Tibial nerve (tissue), 4 donors: Measurements from ENCODE around the gene ASIC3. TPM values are rescaled to one million over a fixed set of nuclear protein-coding genes. Genes with fewer than 3 reads are reported as not detected.
"Not testable (repeated sequence)": the region's sequence is repeated elsewhere in the genome, so short reads cannot be mapped to it uniquely, and the experiment has no call there.

Experiments
- DNase-seq, 2 donors: peaks; one replicate each; pipeline ENCODE4 v3.0.0-alpha.2; 2019; ENCODE audit warnings: low spot score in 2 of 2
- H3K27ac ChIP-seq, 4 donors: fragments of 200-600 bp; sonication (generic) in 3 of 4; one replicate each; pipeline ENCODE4 v1.5.1; 2017 to 2019; ENCODE audit warnings: mild to moderate bottlenecking in 1 of 4
- H3K27me3 ChIP-seq, 2 donors: fragments of 200-600 bp; sonication (generic) in 1 of 2; one replicate each; pipeline versions ENCODE4 v1.5.1 to v1.6.0; 2017 to 2019
- H3K36me3 ChIP-seq, 3 donors: fragments of 200-600 bp; sonication (generic); one replicate each; pipeline ENCODE4 v1.5.1; 2018 to 2019
- H3K4me1 ChIP-seq, 4 donors: fragments of 200-600 bp; sonication (generic) in 3 of 4; one replicate each; pipeline ENCODE4 v1.5.1; 2017 to 2019
- H3K4me3 ChIP-seq, 4 donors: fragments of 200-600 bp; sonication (generic) in 3 of 4; one replicate each; pipeline ENCODE4 v1.5.1; 2017 to 2019; ENCODE audit warnings: mild to moderate bottlenecking in 1 of 4, moderate library complexity in 1 of 4
- H3K9me3 ChIP-seq, 4 donors: fragments of 200-600 bp; sonication (generic) in 3 of 4; one replicate each; pipeline ENCODE4 v1.5.1; 2017 to 2019
- EP300 ChIP-seq, 2 donors: sonication (generic); formaldehyde crosslinking; IDR thresholded peaks; one replicate each; pipeline ENCODE4 v1.6.1; 2017; ENCODE audit warnings: antibody characterized with exemption in 2 of 2, mild to moderate bottlenecking in 1 of 2
- POLR2A ChIP-seq, 2 donors: fragments of 450-650 bp; IDR thresholded peaks; one replicate each; pipeline ENCODE4 v1.6.1; 2017; ENCODE audit warnings: antibody characterized with exemption in 2 of 2, mild to moderate bottlenecking in 2 of 2, moderate library complexity in 2 of 2
- WGBS, 2 donors: methylation state at CpG; one replicate each; pipeline ENCODE4 v1.1.5; 2018; 5-methylcytosine and 5-hydroxymethylcytosine counted together
- total RNA-seq, 4 donors: library from RNA; depleted of rRNA; stranded (reverse); fragments of >200 nt; gene quantifications; one replicate each; pipeline ENCODE4 v1.1.0, GENCODE V29; 2016
- TF ChIP-seq, protein P1 (sequence below), 5 experiments: fragments of 200-600 bp in 3 of 5; fragments of 450-650 bp in 2 of 5; sonication (generic) in 3 of 5; IDR thresholded peaks; one replicate each; pipeline ENCODE4 v1.5.1; 2016 to 2019; ENCODE audit warnings: antibody characterized with exemption in 5 of 5, mild to moderate bottlenecking in 3 of 5, moderate library complexity in 2 of 5

Gene ASIC3
- total RNA-seq, 4 donors from 2014 or later: 1.7 to 6.0 (median 4.0) TPM

DNA sequence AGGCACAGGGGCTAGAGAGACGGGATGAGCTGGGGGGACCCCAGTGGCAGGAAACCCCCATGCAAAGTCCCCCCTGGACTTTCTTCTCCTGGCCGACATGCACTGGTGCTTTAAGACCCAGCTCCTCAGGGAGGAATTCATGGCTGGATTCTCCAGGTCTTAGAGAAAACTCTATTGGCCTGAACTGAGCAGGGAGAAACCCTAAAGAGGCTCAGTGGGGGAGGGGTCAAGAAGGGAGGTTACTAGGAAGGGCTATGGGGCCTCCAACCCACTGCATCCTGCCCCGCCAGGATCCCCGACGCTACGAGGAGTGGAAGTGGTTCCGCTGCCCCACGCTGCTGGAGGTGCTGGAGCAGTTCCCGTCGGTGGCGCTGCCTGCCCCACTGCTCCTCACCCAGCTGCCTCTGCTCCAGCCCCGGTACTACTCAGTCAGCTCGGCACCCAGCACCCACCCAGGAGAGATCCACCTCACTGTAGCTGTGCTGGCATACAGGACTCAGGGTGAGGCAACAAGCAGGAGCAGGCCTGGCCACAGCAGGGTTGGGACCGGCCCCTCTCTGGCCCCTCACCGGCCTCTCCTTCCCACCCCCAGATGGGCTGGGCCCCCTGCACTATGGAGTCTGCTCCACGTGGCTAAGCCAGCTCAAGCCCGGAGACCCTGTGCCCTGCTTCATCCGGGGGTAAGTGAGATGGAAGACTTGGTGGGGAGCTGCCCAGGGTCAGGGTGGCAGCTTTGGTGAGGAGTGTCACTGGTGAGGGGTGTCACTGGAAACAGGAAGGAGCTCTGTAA is 37.8 kb upstream of the ASIC3 start:
- no peaks in the 10 kb centered on the region for H3K36me3 ChIP-seq
- H3K9me3 ChIP-seq: no peaks in the 10 kb centered on the region
- DNase-seq: no peak
- 24 to 35% methylated on average over 14 to 16 of the region's 18 CpGs for WGBS, 2 donors
- H3K27ac ChIP-seq: no peak overlapping the region
- H3K4me1 ChIP-seq: peaks cover 0 to 45% (median 16%) of the 10 kb centered on the region in 4 donors
- peaks cover 2 to 77% of the 10 kb centered on the region in 2 donors for H3K27me3 ChIP-seq
- no peak overlapping the region for H3K4me3 ChIP-seq
- TF ChIP-seq POLR2A (IDR thresholded peaks at IDR 0.05) (no peak), EP300 (IDR thresholded peaks at IDR 0.05) (no peak)
- TF ChIP-seq, protein P1, sequence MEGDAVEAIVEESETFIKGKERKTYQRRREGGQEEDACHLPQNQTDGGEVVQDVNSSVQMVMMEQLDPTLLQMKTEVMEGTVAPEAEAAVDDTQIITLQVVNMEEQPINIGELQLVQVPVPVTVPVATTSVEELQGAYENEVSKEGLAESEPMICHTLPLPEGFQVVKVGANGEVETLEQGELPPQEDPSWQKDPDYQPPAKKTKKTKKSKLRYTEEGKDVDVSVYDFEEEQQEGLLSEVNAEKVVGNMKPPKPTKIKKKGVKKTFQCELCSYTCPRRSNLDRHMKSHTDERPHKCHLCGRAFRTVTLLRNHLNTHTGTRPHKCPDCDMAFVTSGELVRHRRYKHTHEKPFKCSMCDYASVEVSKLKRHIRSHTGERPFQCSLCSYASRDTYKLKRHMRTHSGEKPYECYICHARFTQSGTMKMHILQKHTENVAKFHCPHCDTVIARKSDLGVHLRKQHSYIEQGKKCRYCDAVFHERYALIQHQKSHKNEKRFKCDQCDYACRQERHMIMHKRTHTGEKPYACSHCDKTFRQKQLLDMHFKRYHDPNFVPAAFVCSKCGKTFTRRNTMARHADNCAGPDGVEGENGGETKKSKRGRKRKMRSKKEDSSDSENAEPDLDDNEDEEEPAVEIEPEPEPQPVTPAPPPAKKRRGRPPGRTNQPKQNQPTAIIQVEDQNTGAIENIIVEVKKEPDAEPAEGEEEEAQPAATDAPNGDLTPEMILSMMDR (IDR thresholded peaks at IDR 0.05): no peak

GRCh38 chr7:151011097-151011409 is 37.3 kb upstream of the ASIC3 start:
- TF ChIP-seq EP300 (IDR thresholded peaks at IDR 0.05) (no peak), POLR2A (IDR thresholded peaks at IDR 0.05) (no peak)
- TF ChIP-seq, protein P1 (IDR thresholded peaks at IDR 0.05): no peak
- H3K9me3 ChIP-seq: no peaks in the 10 kb centered on the region
- H3K27me3 ChIP-seq: peaks cover 2 to 83% of the 10 kb centered on the region in 2 donors
- H3K36me3 ChIP-seq: no peaks in the 10 kb centered on the region
- WGBS, 2 donors: 29% methylated on average over 1 of the region's 1 CpG; no CpG with 5 or more reads in 1 of the 2 donors
- H3K4me3 ChIP-seq: no peak overlapping the region
- no peak overlapping the region for H3K27ac ChIP-seq
- no peak for DNase-seq
- H3K4me1 ChIP-seq: peaks cover 0 to 45% (median 16%) of the 10 kb centered on the region in 4 donors

DNA sequence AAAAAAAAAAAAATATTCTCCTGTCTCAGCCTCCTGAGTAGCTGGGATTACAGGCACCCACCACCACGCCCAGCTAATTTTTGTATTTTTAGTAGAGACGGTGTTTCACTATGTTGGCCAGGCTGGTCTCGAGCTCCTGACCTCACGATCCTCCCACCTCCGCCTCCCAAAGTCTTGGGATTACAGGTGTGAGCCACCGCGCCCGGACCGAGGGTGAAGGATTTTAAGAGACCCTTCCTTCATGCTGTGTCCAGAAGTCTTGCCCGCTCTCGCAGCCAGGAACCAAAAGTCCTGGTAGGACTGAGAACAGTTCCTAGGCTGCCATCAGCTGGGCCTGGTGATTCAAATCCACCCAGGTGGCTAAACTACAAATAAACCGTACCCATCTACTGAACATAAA is 36.7 kb upstream of the ASIC3 start:
- H3K27ac ChIP-seq, H3K9me3 ChIP-seq, H3K4me3 ChIP-seq, H3K36me3 ChIP-seq, DNase-seq: not testable (repeated sequence)
- 88 to 90% methylated on average over 12 of the region's 12 CpGs for WGBS, 2 donors
- Histone ChIP-seq H3K4me1 (peaks cover 0 to 45% (median 16%) of the 10 kb centered on the region in 4 donors), H3K27me3 (peaks cover 2 to 83% of the 10 kb centered on the region in 2 donors)

- peaks cover 0 to 42% (median 16%) of the 10 kb centered on the region in 4 donors for H3K4me1 ChIP-seq
- no peak overlapping the region for H3K27ac ChIP-seq
- peaks cover 2 to 82% of the 10 kb centered on the region in 2 donors for H3K27me3 ChIP-seq
- WGBS, 2 donors: 68 to 81% methylated on average over 6 of the region's 6 CpGs
- TF ChIP-seq, protein P1 (IDR thresholded peaks at IDR 0.05): no peak
- no peak for TF ChIP-seq EP300 (IDR thresholded peaks at IDR 0.05)
- TF ChIP-seq POLR2A (IDR thresholded peaks at IDR 0.05): no peak
- no peaks in the 10 kb centered on the region for H3K36me3 ChIP-seq
- H3K4me3 ChIP-seq: no peak overlapping the region
- no peaks in the 10 kb centered on the region for H3K9me3 ChIP-seq
- DNase-seq: no peak
These were observed 36.2 kb upstream of the ASIC3 start for GRCh38 chr7:151012031-151012692.

- Histone ChIP-seq H3K9me3 (no peaks in the 10 kb centered on the region), H3K27me3 (peaks cover 2 to 83% of the 10 kb centered on the region in 2 donors), H3K27ac (no peak overlapping the region), H3K36me3 (no peaks in the 10 kb centered on the region), H3K4me3 (no peak overlapping the region), H3K4me1 (peaks cover 0 to 41% (median 18%) of the 10 kb centered on the region in 4 donors)
- WGBS, 2 donors: 17 to 26% methylated on average over 5 to 17 of the region's 23 CpGs
- TF ChIP-seq POLR2A (IDR thresholded peaks at IDR 0.05): no peak
- TF ChIP-seq, protein P1 (IDR thresholded peaks at IDR 0.05): peak; percentile 7 to 43 (median 35)
- DNase-seq: no peak
These were observed 35.4 kb upstream of the ASIC3 start for GRCh38 chr7:151012911-151013347.
